Fibroblast of skin of left biceps (primary cell): ENCODE results near the gene NCKAP5L.
"Not testable (repeated sequence)": the region's sequence is repeated elsewhere in the genome, so short reads cannot be mapped to it uniquely, and the experiment has no call there.

ENCODE experiments used
- DNase-seq, 2 experiments: peaks; one replicate each; pipeline ENCODE4 v3.0.0-alpha.2; 2013; ENCODE audit warnings: low read depth in 2 of 2

NCKAP5L gene, protein sequence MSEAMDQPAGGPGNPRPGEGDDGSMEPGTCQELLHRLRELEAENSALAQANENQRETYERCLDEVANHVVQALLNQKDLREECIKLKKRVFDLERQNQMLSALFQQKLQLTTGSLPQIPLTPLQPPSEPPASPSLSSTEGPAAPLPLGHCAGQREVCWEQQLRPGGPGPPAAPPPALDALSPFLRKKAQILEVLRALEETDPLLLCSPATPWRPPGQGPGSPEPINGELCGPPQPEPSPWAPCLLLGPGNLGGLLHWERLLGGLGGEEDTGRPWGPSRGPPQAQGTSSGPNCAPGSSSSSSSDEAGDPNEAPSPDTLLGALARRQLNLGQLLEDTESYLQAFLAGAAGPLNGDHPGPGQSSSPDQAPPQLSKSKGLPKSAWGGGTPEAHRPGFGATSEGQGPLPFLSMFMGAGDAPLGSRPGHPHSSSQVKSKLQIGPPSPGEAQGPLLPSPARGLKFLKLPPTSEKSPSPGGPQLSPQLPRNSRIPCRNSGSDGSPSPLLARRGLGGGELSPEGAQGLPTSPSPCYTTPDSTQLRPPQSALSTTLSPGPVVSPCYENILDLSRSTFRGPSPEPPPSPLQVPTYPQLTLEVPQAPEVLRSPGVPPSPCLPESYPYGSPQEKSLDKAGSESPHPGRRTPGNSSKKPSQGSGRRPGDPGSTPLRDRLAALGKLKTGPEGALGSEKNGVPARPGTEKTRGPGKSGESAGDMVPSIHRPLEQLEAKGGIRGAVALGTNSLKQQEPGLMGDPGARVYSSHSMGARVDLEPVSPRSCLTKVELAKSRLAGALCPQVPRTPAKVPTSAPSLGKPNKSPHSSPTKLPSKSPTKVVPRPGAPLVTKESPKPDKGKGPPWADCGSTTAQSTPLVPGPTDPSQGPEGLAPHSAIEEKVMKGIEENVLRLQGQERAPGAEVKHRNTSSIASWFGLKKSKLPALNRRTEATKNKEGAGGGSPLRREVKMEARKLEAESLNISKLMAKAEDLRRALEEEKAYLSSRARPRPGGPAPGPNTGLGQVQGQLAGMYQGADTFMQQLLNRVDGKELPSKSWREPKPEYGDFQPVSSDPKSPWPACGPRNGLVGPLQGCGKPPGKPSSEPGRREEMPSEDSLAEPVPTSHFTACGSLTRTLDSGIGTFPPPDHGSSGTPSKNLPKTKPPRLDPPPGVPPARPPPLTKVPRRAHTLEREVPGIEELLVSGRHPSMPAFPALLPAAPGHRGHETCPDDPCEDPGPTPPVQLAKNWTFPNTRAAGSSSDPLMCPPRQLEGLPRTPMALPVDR (N-terminal part only)

DNA sequence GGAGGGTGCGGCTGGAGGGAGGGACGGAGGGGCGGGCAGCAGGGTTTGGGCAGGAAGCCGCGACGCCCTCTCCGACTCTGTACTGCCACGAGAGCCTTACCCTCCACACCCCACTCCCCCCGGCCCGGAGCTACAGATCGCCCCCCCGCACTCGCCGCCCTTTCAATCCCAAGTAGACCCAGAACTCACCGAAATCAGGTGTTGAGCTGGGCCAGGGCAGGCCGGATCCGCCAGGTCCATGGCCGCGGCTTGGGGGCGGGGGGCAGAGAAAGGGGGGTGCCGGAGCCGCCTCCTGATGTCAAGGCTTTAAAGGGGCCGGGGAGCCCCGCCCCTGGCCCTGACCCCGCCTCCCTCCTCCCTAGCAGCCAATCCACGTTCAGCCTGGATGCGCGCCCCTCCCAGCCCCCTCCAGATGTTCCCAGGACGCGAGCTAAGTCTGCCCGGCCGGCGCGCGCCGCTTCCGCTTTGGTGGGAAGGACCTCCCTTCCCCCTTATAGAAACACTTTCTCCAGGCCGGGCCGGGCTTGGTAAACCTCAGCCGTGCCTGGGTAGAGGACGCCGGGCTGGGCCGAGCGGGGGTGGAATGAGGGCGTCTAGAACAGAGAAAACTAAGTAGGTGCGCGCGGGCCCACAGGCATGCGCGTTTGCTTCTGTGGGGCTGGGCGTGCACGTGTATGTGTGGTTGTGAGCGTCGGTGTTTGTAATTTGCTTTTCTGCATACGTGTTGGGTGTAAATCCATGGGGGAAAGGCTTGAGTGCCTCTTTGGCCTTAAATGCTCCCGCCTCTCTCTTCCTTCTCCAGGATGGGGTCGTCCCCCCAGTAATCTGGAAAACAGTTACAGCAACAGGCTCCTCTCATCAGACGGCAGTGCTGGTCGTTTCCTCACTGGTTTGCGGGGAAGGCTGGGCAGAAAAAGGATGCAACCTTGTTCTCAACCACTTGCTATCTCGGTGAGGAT, at the start of gene NCKAP5L:
Gene NCKAP5L (minus strand): TSS at position 281 of the 959 bp plus-strand sequence. CDS start 24,369 bp downstream, outside the sequence.
- peak; percentile 93 for DNase-seq

DNA sequence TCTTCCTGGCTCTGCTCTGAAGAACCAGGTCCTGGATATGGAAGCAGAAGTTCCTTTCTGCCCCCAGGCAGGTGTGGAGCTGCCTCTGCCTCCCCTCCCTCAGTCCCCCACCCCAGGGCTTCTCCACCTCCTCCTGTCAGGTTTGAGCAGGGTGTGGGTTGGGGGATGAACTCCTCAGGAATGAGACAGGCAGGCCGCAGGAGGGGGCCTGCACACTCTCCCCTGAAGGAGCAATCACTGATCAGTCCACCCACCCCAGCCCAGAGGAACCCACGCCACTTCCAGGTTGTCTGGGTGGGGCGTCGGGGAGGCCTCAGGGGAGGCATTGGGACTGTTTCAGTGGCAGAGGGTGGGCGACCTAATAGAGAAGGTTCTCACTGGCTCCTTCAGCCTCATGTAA, 48.9 kb upstream of the NCKAP5L start:
- DNase-seq: no peak

DNA sequence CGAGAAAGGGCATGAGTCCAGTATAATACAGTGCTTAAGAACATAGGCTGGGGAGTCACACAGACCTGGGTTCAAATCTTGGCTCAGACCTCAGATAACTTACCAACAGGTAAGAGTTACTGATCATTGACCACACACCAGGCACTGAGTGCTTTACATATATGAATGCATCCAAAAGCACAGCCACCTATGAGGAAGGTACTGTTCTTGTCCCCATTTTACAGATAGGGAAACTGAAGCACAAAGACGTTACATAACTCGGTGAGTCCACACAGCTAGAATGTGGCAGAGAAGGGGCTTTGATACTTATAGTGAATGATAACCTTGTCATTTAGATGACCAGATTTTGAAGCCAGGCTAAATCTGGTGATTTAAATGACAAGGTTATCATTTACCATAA, 47.9 kb upstream of the NCKAP5L start:
- DNase-seq: no peak

DNA sequence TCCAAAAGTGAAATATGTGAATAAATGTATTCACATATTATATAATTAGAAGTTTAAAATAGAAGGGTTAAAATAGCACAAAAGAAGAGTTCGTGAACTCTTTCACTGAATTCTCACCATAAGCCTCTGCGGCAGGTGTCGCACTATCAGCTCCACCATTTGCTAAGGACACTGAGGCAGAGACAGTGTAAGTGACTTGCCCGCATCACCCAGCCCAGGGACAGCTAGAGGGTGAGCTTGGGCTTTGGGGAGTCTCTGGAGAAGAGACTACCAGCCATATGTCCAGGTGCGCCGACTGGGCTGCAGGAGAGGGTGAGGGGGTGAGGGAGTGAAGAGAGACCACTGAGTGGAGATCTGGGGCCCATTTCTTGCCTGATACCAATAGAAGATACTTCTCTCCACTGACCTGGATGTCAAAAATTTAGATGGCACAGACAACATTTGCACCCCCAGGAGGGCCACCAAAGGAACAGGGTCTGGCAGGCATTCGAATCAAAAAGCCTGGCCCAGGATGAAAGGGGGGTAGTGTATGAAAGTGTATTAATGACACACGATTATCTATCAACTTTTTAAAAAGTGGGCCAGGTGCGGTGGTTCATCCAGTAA, 47.0 kb upstream of the NCKAP5L start:
- no peak for DNase-seq

DNA sequence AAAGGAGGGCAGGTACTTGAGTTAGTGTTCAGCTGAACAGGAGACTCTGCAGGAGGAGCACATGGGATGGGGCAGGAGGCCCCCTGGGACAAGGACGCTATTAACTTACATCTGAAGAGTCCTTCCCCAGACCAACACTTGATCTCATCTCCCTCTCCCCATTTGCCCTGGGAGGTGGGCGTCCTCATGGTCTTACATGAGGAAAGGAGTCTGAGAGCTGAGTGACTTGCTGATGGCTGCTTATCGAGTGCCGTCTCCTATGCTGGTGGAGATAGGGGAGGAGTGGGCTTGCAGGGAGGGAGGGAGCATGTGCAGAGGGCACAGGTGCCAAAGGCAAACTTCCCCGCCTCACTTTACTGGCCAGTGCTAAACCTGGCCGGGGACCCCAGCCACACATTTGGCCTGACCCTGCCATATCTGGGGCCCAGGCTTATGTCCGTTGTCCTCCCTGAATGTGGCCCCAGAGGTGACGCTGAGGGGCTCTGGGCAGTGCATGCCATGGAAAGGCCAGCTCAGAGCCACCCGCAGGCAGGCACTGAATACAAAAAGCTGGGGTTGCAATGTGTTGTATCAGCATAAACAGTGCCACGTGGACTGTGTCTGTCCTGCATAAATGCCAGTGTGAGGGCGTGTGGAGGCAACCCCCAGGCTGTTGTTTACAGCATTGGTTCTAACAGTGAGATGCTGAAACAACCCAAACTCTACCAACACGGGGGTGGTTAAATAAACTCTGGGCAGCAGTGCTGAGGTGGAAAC, 46.1 kb upstream of the NCKAP5L start:
- DNase-seq: no peak

DNA sequence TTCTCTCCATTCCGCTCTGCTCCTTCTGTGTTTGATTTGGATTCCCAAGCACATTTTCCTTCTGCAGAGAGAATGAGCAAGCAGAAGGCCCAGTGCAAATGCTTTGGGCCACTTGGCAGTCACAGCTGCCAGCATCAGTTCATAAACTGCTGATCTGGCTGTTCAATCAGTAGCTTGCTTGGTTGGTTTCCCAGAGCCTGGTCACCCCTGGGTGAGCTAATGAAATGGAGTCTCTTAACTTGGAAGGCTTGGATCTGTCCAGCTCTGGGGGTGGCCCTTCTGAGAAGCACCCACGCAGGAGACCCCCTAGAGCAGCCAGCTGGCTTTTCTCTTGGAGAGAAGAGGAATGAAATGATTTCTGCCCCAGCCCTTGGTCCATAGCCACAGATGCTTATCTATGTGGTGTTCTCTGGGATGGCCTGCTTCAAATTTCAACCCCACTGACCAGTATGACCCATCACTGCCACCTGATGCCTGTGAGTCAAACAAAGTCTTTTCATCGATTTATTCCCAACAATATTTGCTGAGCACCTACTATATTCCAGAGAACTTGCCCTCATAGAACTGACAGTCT, 45.2 kb upstream of the NCKAP5L start:
- no peak for DNase-seq

DNA sequence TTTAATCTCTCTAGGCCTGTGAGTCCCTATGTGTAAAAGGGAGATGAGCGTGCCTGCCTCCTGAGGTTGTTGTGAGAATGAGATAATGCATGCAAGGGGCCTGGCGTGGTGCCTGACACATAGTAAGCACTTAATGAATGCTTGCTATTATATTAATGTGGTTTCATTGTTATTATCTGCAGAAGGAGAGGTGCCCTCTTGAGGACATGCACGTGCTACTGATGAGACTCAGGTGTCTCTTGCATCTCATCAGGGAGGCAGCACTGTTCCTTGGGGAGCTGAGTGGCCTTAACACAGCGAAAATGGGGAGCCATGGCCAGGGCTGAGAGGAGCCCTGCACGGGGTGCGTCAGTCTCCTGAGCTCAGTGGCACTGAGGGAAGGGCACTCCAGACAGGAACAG, 44.6 kb upstream of the NCKAP5L start:
- no peak for DNase-seq

DNA sequence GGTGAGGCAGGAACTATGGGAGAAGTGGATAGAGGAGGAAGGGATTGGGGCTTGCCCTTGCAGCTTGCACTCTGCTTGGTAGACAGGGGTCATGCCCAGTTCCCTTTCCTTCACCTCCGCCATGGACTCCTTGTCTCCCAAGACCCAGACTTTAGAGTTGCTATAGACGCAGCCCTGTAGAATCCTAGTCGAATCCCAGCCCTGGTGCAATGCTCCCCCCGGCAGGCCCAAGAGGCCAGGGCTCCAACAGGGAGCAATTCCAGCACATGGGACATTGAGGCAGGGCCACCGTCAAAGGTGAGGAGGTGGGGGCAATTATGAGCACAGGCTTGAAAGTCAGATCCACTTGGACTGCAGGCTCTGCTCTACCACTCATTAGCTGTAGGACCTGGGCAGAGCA, 44.2 kb upstream of the NCKAP5L start:
- DNase-seq: no peak

DNA sequence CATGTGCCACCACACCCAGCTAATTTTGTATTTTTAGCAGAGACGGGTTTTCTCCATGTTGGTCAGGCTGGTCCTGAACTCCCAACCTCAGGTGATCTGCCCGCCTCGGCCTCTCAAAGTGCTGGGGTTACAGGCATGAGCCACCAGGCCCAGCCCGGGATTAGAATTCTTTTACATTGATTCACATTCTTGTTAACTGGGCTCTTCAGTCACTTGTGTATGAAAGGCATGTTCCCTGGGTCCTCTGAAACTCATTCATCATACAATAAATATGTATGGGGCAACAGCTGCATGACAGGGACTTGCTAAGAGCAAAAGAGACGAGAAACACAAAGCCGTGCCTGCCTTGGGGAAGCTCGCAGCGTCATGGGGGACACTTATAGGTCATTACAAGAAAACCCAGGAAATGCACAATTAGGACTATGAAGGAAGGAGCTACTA, 43.6 kb upstream of the NCKAP5L start:
- not testable (repeated sequence) for DNase-seq

DNA sequence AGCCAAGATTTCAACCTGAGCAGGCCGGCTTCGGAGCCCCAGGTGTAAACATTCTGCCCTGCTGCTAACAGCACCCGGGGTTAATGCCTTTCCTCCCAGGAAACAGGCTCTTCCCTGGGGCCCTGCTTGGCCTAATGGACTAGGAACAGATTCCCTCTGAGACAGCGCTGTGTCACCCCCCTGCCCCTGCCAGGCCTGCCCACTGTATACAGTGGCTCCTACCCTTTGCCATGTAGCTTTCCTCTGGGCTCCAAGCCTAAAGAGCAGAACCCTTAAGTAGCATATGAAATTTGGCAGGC, 43.0 kb upstream of the NCKAP5L start:
- no peak for DNase-seq

DNA sequence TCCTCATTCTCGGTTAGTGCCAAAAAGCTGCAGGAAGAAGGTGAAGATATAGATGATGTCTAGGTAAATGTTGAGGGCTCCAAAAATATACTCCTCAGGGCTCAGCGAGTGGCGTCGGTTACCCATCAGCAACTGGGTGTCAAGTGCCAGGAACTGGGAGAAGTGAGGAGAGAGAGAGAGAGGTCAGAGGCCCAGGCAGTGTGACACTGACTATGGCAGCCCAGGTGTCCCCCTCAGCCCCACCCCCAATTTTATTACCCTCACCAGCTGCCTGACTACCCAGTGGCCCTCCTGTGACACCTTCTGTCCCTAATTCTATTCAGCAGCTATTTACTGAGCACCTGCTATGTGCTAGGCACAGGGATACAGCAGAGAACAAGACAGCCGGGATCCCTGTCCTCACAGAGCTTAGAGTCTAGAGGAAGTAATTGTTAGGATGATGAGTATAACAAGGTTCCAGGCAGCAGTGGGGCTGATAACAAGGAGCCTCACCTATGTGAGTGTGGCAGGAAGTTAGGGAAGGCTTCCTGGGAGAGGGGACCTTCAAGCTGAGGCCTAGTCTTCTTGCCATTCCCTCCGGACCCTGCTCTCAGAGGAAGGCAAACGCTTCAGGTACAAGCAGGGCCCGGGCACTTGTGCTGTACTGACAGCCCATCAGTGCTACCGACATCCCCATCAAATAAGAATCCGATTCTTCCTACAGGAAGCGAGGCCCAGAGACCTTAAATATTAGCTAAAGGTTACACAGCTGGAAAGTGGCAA, 42.5 kb upstream of the NCKAP5L start:
- DNase-seq: no peak

DNA sequence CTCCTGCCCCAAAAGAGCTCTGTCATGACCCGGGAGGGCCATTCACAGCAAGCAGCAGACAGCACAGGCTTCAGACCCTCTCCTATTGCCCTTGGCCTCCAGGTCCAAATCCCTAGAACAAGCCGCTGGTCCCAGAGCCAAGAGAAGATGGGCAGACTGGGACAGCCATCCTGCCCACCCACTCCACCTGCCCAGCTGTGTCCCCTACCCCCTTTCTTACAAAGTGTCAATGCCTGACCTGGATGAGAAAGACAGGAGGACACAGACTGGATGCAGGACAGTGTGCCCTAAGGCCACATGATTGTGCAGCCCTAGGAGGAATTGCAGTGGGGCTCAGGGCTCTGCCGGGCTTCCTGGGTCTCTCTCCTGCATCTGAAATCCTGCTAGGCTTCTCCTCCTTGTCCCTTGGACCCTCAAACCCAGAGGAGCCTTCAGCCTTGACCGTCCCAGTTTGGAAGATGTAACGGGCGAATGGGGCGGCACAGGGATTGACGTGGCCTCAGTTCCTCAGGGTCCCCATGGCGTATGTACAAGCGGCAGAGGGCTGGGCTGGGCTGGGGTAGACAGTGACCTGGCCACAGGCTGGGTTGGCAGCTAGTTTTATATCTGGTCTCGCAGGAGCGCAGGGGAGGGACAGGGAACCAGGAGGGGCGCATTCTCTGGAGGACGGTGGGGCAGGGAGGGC, 41.7 kb upstream of the NCKAP5L start:
- DNase-seq: no peak

DNA sequence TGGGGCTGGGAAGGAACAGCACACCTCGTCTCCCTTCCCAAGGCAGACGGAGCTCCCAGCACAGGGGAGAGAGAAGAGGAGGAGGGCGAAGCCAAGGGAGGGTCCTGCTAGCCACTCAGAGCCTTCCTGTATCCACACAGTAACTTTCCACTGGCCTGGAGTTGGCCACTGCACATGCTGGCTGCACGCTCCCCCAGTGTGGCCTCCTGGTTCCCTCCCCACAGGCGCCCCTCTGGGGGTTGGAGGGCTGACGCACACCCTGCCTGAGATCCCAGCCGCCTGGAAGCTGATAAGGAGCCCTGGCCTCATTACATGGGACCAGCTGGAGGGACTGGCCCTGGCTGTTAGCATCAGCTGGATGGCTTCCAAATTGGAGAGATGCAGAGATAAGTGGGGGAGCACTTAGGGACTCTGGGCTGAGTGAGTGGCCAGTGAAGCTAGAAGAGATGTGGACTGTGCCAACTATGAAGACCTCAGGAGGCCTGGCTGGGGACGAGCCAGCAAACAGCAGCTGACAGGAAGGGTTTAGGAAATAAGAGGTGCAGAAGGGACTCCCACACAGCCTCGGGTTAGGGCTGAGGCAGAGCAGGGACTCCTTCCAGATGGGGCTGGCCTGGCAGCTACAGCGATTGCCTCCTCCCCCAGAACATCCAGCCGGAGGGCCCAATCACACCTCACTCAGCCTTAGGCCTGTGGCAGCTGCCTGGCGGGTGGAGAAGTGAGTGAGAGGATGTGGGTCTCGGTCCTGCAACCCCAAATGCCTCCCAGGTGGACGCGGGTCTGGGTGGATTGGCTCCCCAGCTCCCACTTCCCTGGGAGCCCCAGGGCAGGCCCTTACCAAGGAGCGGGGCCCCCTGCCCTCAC, 41.0 kb upstream of the NCKAP5L start:
- DNase-seq: peak; percentile 88 to 91

DNA sequence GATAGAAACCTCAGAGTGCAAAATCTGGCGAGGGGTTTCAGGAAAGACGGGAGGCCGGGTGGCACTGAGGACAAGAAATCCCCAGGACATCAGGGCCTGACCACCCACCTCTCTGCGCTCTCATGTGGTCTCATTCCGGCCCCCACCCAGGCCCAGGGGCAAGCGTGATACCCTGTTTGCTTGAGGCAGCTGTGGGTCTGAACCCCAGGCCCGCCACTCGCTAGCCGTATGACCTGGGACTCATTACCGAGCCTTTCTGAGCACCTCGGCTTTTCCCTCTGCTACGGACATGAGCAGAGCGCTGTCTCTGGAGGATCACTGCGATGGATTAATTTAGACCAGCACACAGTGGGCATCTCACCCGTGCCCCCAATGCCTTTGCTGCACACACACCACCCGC, 40.2 kb upstream of the NCKAP5L start:
- DNase-seq: no peak

DNA sequence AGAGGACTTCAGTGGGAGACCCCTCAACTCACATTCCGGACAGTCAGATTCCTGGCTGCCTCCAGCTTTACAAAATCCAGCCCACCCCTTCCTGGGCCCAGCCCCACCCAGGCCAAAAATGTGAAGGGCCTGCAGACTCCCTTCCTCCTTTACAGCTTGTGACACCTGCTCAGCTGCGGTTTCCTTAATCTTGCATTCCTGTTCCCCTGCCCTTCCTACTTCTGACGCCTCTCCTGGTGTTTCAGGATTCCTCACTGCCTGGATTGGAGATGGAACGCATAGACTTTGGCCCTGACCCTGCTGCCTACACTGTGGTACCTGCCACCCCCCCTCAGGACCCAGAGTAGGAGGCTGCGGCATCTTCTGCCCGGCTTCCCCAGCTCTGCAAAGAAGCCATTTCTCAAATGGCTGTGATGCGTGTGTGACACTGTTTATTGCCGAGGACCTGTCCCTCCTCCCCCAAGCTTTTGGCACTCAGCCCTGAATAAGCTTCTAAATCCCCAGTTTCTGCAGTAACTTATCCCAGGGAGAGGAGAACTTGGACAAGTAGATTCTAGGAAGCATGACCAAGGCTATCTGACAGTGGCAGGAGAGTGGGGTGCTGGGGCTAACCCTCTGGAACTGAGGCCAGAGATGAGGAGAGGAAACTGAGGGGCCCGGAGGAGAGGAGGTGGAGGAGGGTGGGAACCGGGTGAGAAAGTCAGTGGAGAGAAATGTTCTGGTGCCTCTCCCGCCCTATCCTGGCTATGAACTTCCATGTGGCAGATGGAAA, 39.5 kb upstream of the NCKAP5L start:
- no peak for DNase-seq

DNA sequence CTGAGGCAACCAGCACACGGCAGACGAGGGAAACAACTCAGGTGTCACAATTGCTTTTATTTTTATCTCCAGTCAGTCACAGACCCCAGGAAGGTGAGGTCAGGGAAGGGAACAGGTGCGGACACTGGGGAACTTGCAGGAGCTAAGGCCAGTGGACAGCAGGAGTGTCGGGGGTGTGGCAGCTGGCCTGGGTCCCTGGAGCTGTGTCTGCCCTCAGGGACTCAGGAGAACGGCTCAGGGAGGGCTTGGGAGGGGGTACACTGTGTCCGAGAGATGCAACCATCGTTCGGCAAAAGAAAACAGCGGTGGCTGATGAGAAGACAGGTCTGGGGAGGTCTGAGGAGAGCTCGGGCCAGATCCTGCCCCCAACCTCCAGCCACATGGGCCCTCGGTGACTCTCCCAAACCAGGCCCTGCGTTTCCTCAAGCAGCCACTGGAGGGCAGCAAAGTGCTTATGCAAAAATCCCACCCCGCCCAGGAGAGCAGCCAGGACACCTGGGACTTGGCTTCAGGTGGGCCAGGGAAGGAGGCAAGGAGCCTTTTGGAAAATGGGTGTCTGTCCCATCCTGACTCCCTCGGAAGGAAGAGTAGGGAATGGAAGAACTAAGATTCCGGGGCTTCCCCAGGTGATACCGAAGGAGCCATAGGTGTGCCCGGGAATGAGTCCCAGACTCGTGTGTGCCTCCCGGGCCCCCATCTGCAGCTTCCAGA, 38.8 kb upstream of the NCKAP5L start:
- DNase-seq: no peak
